ENCODE data around the gene NDUFB2.
"Not testable (repeated sequence)": the region's sequence is repeated elsewhere in the genome, so short reads cannot be mapped to it uniquely, and the experiment has no call there.

Gene NDUFB2

DNA sequence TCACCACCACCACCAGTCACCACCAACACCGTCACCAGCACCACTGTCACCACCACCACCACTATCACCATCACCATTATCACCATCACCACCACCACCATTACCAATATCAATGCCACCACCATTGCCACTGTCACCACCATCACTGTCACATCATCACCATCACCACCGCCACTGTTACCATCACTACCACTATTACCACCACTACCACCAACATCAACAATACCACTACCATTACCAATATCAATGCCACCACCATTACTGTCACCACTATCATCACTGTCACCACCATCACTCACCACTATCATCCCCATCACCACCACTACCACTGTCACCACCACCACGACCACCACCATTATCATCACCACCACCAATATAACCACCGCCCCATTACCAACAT lies 41.8 kb upstream of the NDUFB2 start:
- TF ChIP-seq, protein P1, sequence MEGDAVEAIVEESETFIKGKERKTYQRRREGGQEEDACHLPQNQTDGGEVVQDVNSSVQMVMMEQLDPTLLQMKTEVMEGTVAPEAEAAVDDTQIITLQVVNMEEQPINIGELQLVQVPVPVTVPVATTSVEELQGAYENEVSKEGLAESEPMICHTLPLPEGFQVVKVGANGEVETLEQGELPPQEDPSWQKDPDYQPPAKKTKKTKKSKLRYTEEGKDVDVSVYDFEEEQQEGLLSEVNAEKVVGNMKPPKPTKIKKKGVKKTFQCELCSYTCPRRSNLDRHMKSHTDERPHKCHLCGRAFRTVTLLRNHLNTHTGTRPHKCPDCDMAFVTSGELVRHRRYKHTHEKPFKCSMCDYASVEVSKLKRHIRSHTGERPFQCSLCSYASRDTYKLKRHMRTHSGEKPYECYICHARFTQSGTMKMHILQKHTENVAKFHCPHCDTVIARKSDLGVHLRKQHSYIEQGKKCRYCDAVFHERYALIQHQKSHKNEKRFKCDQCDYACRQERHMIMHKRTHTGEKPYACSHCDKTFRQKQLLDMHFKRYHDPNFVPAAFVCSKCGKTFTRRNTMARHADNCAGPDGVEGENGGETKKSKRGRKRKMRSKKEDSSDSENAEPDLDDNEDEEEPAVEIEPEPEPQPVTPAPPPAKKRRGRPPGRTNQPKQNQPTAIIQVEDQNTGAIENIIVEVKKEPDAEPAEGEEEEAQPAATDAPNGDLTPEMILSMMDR (IDR thresholded peaks at IDR 0.05; ENCODE audit: insufficient read depth, missing control alignments): no peak
- no peak for FAIRE-seq
- DNase-seq (ENCODE audit: insufficient read length, low spot score): no peak

DNA sequence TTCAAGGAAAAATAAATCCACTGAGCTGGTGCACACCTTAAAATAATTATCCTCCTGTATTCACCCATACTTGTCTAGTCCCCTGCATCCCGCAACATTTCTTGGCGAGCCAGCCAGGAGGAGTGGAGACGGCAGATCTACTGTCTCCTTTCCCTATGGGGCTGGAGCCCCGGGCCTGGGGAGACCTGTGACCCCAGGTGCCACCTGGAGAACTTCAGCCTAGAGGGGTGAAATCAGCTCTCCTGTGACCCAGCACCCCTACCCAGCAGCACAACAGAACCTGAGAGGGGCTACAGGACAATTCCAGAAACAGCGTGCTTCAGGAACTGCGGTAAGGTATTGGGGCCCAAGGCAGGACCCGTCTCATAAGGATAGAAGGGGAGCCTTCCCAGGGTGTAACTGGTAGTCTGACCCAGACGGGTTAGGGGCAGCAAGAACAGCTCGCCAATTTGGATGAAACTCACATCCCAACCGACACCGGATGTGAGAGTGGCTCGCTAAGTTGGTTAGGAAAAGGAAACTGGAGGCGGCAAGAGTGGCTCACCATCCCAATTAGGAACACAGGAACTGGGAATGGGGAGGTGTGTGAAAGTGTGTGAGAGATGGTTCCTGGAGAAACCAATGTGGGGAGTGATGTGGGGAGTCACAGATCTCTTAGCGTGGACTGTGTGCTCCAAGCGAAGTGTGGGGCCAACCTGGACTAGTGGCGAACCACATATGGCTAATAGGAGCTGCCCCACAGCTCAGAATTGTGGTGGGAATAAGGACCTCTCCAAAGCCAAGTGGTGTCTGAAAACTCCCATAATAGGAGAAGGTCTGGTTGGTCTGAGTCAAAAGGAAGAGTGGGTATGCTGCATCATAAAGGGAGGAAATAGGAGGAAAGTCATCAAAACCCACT lies 40.7 kb upstream of the NDUFB2 start:
- DNase-seq (ENCODE audit: insufficient read length, low spot score): no peak
- no peak for FAIRE-seq
- TF ChIP-seq, protein P1 (IDR thresholded peaks at IDR 0.05; ENCODE audit: insufficient read depth, missing control alignments): no peak

DNA sequence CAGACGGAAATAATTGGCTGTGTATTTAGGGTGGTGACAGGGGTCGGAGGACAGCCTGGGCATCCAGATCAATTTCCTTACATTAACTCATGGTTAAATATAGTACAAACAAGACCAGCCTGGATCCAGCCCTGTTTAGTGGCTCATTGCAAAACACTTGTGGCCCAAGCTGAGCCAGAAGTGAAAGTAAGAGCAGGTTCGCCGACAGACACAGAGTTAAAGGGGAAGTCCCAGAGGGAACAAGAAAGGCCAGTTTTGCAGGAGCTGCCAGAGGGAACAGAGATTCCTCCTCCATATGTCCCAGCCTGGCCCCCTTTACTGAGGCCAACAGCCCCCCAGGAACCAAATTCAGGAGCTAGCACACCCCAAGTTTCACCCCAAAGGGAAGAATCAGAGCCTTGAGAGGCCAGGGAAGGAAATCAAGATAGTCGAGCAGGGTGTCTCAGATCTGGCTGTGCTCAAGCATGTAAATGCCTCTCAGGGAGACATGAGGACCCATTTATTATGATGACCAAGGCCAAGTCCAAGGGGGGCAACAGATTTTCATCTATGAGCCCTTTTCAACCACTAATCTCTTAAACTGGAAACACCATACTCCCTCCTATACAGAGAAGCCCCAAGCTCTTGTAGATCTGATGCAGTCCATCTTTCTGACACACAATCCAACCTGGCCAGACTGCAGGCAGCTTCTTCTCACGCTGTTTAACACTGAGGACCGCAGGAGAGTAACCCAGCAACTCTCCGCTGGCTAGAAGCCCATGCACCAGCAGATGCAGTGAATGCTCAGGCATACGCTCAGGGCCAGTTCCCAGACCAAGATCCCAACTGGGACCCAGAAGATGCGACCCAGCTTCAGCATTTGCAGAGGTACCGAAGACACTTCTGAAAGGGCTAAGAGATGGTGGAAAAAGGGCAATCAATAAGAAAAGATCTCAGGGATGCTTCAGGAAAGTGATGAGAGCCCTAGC lies 39.7 kb upstream of the NDUFB2 start:
- DNase-seq (ENCODE audit: insufficient read length, low spot score) (no peak), FAIRE-seq (no peak)
- TF ChIP-seq, protein P1 (IDR thresholded peaks at IDR 0.05; ENCODE audit: insufficient read depth, missing control alignments): no peak

DNA sequence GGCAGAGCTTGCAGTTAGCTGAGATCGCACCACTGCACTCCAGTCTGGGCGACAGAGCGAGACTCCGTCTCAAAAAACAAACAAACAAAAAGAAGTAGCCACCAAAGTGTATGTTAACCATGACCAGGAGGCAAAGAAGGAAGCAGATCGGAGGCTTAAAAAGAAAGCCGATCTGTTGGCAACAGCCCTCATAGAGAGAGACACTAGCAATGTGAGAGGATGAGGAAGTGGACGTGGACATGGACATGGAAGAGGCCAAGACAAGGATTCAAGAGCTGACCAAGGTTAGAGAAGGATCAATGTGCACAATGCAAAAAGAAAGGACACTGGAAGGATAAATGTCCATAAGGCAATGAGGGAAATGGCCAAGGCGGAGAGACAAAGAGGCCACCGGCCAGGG lies 38.6 kb upstream of the NDUFB2 start:
- DNase-seq (ENCODE audit: insufficient read length, low spot score) (no peak), FAIRE-seq (no peak)
- TF ChIP-seq, protein P1 (IDR thresholded peaks at IDR 0.05; ENCODE audit: insufficient read depth, missing control alignments): no peak

DNA sequence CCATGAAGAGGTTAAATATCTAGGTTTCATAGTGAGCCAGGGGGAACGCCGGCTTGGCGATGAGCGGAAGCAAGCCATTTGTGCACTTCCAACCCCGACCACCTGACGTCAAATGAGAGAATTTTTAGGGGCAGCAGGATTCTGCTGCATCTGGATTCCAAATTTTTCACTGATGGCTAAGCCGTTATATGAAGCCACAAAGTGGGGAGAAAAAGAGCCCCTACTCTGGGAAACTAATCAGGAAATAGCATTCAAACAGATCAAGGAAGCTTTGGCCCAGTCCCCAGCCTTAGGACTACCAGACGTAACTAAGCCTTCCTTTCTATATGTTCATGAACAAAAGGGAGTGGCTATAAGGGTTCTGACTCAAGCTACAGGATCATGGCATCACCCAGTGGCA lies 36.7 kb upstream of the NDUFB2 start:
- FAIRE-seq (no peak), DNase-seq (ENCODE audit: insufficient read length, low spot score) (no peak)
- TF ChIP-seq, protein P1 (IDR thresholded peaks at IDR 0.05; ENCODE audit: insufficient read depth, missing control alignments): no peak

DNA sequence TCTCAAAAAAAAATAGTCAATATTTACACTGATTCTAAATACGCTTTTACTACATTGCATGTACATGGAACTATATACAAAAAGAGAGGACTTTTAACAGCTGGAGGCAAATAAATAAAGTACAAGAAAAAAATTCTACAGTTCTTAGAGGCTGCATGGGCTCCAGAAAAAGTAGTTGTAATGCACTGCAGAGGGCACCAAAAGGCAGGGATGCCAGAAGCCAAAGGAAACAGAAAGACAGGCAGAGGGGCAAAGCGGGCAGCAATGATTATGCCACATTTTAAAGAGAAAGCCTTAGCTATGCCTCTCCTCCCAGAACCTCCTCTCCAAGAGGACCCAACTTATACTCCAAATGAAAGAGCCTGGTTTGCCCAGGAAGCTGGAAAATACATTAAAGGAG lies 35.4 kb upstream of the NDUFB2 start:
- FAIRE-seq (no peak), DNase-seq (ENCODE audit: insufficient read length, low spot score) (no peak)
- TF ChIP-seq, protein P1 (IDR thresholded peaks at IDR 0.05; ENCODE audit: insufficient read depth, missing control alignments): peak; percentile 21

DNA sequence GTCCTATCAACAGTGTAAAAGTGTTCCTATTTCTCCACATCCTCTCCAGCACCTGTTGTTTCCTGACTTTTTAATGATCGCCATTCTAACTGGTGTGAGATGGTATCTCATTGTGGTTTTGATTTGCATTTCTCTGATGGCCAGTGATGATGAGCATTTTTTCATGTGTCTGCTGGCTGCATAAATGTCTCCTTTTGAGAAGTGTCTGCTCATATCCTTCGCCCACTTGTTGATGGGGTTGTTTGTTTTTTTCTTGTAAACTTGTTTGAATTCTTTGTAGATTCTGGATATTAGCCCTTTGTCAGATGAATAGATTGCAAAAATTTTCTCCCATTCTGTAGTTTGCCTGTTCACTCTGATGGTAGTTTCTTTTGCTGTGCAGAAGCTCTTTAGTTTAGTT lies 33.6 kb upstream of the NDUFB2 start:
- not testable (repeated sequence) for DNase-seq (ENCODE audit: insufficient read length, low spot score); FAIRE-seq
